A549 (cell line): Measurements from ENCODE around the gene CDK17. TPM values are rescaled to one million over a fixed set of nuclear protein-coding genes. Genes with fewer than 3 reads are reported as not detected.

ENCODE experiments used
- ATAC-seq, 2 experiments: fragments of 200-7000 bp in 1 of 2; fragments of >200 bp in 1 of 2; cut with Nextera tagmentation in 1 of 2; cut with Tn5 transposase in 1 of 2; 3 replicates each; pipeline versions ENCODE4 v1.8.0 to v1.9.1; 2018 to 2020; ENCODE audit warnings: mild to moderate bottlenecking in 1 of 2, moderate library complexity in 1 of 2
- CTCF ChIA-PET: fragments of 300-600 bp; sonication (Branson Sonifier 250); formaldehyde crosslinking; extraction: SDS; loops from one replicate; lab custom pipeline; 2021; ENCODE audit warnings: antibody characterized with exemption, inconsistent platforms; lab: Yijun Ruan, JAX
- POLR2A ChIA-PET: fragments of 350-600 bp; formaldehyde crosslinking; extraction: SDS; loops from one replicate; lab custom pipeline; 2021; ENCODE audit warnings: antibody characterized with exemption, inconsistent platforms; lab: Yijun Ruan, JAX
- DNase-seq, 2 experiments: peaks; one replicate each; pipeline versions ENCODE4 v3.0.0 to v3.0.0-alpha.2; 2011 to 2016; ENCODE audit warnings: low read depth in 1 of 2, low spot score in 1 of 2
- FAIRE-seq: peaks from 2 replicates; lab custom pipeline; 2011; peaks lifted over from hg19 to GRCh38; lab: Jason Lieb, UNC
- H3K27ac ChIP-seq, 2 experiments: fragments of >200 bp; sonication (Bioruptor Twin); formaldehyde crosslinking; 3 replicates each; pipeline ENCODE4 v1.5.1; 2016 to 2017
- H3K4me1 ChIP-seq: fragments of >200 bp; sonication (Bioruptor Twin); formaldehyde crosslinking; 3 replicates; pipeline ENCODE4 v1.6.1; 2016
- H3K4me2 ChIP-seq: fragments of >200 bp; sonication (Bioruptor Twin); formaldehyde crosslinking; 3 replicates; pipeline ENCODE4 v1.6.1; 2016
- H3K4me3 ChIP-seq: fragments of >200 bp; sonication (Bioruptor Twin); formaldehyde crosslinking; 3 replicates; pipeline ENCODE4 v1.5.1; 2016
- H3K9me3 ChIP-seq: fragments of >200 bp; sonication (Bioruptor Twin); formaldehyde crosslinking; 3 replicates; pipeline ENCODE4 v1.6.1; 2016
- ATOH8 ChIP-seq: fragments of 250-450 bp; sonication (Bioruptor Pico); IDR thresholded peaks from 2 replicates; pipeline ENCODE4 v1.5.0; 2020; ENCODE audit warnings: low read depth, mild to moderate bottlenecking, moderate library complexity
- CEBPB ChIP-seq, 2 experiments: fragments of >200 bp in 1 of 2; sonication (Bioruptor Twin) in 1 of 2; formaldehyde crosslinking in 1 of 2; IDR thresholded peaks; 2 replicates each; pipeline ENCODE4 v1.6.1; 2012 to 2016
- CHD2 ChIP-seq: fragments of 150-350 bp; IDR thresholded peaks from 2 replicates; pipeline ENCODE4 v1.6.1; 2014; ENCODE audit warnings: low read length; ENCODE audit not compliant: partially characterized antibody
- E2F6 ChIP-seq: IDR thresholded peaks from 2 replicates; pipeline ENCODE4 v1.6.1; 2012; ENCODE audit warnings: low read depth, borderline replicate concordance
- EHMT2 ChIP-seq: fragments of 200-600 bp; sonication (generic); IDR thresholded peaks from 2 replicates; pipeline ENCODE4 v1.6.1; 2016; ENCODE audit warnings: antibody characterized with exemption, low read depth, mild to moderate bottlenecking, moderate library complexity
- ESRRA ChIP-seq: fragments of 150-350 bp; IDR thresholded peaks from 2 replicates; pipeline ENCODE4 v1.6.1; 2014; ENCODE audit warnings: mild to moderate bottlenecking, low read length, borderline replicate concordance
- FOSB ChIP-seq: fragments of 250-450 bp; sonication (Bioruptor Pico); IDR thresholded peaks from 2 replicates; pipeline ENCODE4 v1.5.0; 2020; ENCODE audit warnings: mild to moderate bottlenecking, moderate library complexity
- FOSL2 ChIP-seq, 2 experiments: fragments of 450-650 bp in 1 of 2; fragments of >200 bp in 1 of 2; sonication (Bioruptor Twin) in 1 of 2; formaldehyde crosslinking; IDR thresholded peaks; 2 replicates each; pipeline versions ENCODE4 v1.5.0 to v1.6.1; 2016 to 2020; ENCODE audit warnings: mild to moderate bottlenecking in 1 of 2, moderate library complexity in 1 of 2
- HEYL ChIP-seq: fragments of 250-450 bp; sonication (Bioruptor Pico); IDR thresholded peaks from 2 replicates; pipeline ENCODE4 v1.8.0; 2021; ENCODE audit warnings: mild to moderate bottlenecking, moderate library complexity
- HOXA7 ChIP-seq: fragments of 250-450 bp; sonication (Bioruptor Pico); IDR thresholded peaks from 2 replicates; pipeline ENCODE4 v1.5.0; 2020; ENCODE audit warnings: mild to moderate bottlenecking, moderate library complexity
- HOXB5 ChIP-seq: fragments of 250-450 bp; sonication (Bioruptor Pico); IDR thresholded peaks from 2 replicates; pipeline ENCODE4 v1.5.0; 2020; ENCODE audit warnings: mild to moderate bottlenecking, moderate library complexity
- JUN ChIP-seq, 2 experiments: fragments of >200 bp; sonication (Bioruptor Twin); formaldehyde crosslinking; IDR thresholded peaks; 2 replicates in 1 of 2; 3 replicates in 1 of 2; pipeline ENCODE4 v1.6.1; 2016 to 2017
- MAFK ChIP-seq: fragments of 450-650 bp; IDR thresholded peaks from 2 replicates; pipeline ENCODE4 v1.6.1; 2014; ENCODE audit not compliant: partially characterized antibody
- MAZ ChIP-seq: fragments of 150-350 bp; IDR thresholded peaks from 2 replicates; pipeline ENCODE4 v1.6.1; 2014; ENCODE audit warnings: antibody characterized with exemption, low read depth, low read length, borderline replicate concordance
- MYC ChIP-seq: IDR thresholded peaks from 2 replicates; pipeline ENCODE4 v1.6.1; 2012; ENCODE audit warnings: mild to moderate bottlenecking, inconsistent platforms, low read length, improper control_type of control experiment, borderline replicate concordance
- NFE2L2 ChIP-seq: fragments of 150-350 bp; conservative IDR thresholded peaks from 2 replicates; pipeline ENCODE4 v1.6.1; 2014; ENCODE audit warnings: low read length
- NR3C1 ChIP-seq: fragments of >200 bp; sonication (Bioruptor Twin); formaldehyde crosslinking; IDR thresholded peaks from 3 replicates; pipeline ENCODE4 v1.6.1; 2017
- PHF8 ChIP-seq: fragments of 200-600 bp; sonication (generic); IDR thresholded peaks from 2 replicates; pipeline ENCODE4 v1.6.1; 2016; ENCODE audit warnings: low read depth, mild to moderate bottlenecking, antibody characterized with exemption, moderate library complexity, borderline replicate concordance
- POLR2AphosphoS2 ChIP-seq: conservative IDR thresholded peaks from 2 replicates; pipeline ENCODE4 v1.6.1; 2012; ENCODE audit warnings: low read length, improper control_type of control experiment, inconsistent platforms
- RNF2 ChIP-seq: fragments of 200-600 bp; sonication (generic); IDR thresholded peaks from 2 replicates; pipeline ENCODE4 v1.6.1; 2016; ENCODE audit warnings: low read depth, mild to moderate bottlenecking, antibody characterized with exemption, moderate library complexity, borderline replicate concordance
- SREBF2 ChIP-seq: fragments of 450-650 bp; IDR thresholded peaks from 2 replicates; pipeline ENCODE4 v1.6.1; 2014; ENCODE audit warnings: mild to moderate bottlenecking, moderate library complexity
- TP53 ChIP-seq: fragments of 250-450 bp; sonication (Bioruptor Pico); IDR thresholded peaks from 2 replicates; pipeline ENCODE4 v1.5.0; 2021; ENCODE audit warnings: mild to moderate bottlenecking, moderate library complexity
- ZC3H11A ChIP-seq: fragments of 450-650 bp; IDR thresholded peaks from 2 replicates; pipeline ENCODE4 v1.6.1; 2014; ENCODE audit warnings: antibody characterized with exemption, mild to moderate bottlenecking
- ZNF302 ChIP-seq: fragments of 250-450 bp; sonication (Bioruptor Pico); IDR thresholded peaks from 2 replicates; pipeline ENCODE4 v1.9.0; 2021; ENCODE audit warnings: inconsistent platforms, mild to moderate bottlenecking, moderate library complexity
- WGBS: methylation state at CpG from one replicate; pipeline ENCODE4 v1.1.6; 2017; ENCODE audit errors: missing lambda C conversion rate; 5-methylcytosine and 5-hydroxymethylcytosine counted together
- polyA plus RNA-seq, 4 experiments: library from polyadenylated mRNA; depleted of rRNA in 3 of 4; stranded (reverse); fragments of >200 nt; fragmentation: RNase III in 1 of 4; extraction: RNeasy Plus Mini Kit Qiagen cat#74134 plus additional on column Dnase treatment in 1 of 4; gene quantifications; 2 replicates in 3 of 4; 3 replicates in 1 of 4; pipeline ENCODE4 v1.2.3, GENCODE V29; 2011 to 2017
- TF ChIP-seq, protein P1 (sequence below): fragments of 450-650 bp; IDR thresholded peaks from 2 replicates; pipeline ENCODE4 v1.6.1; 2014; ENCODE audit warnings: antibody characterized with exemption
- TF ChIP-seq, protein P2 (sequence below): fragments of >200 bp; sonication (Bioruptor Twin); formaldehyde crosslinking; IDR thresholded peaks from 3 replicates; pipeline ENCODE4 v1.6.1; 2016
- TF ChIP-seq, protein P3 (sequence below): IDR thresholded peaks from 2 replicates; pipeline ENCODE4 v1.6.1; 2012
- TF ChIP-seq, protein P4 (sequence below): fragments of >200 bp; sonication (Bioruptor Twin); formaldehyde crosslinking; IDR thresholded peaks from 3 replicates; pipeline ENCODE4 v1.5.1; 2016

The CDK17 gene
- polyA plus RNA-seq, 2 of the 4 experiments (the other 2 are of a cell fraction): 11.4 to 43.5 TPM

- POLR2A ChIA-PET: no interaction called here
- TF ChIP-seq NFE2L2 (no peak), PHF8 (no peak), RNF2 (no peak), FOSB (CRISPR knock-in tag) (no peak), MAZ (no peak), FOSL2 (IDR thresholded peaks at IDR 0.05) (no peak), FOSL2 (CRISPR knock-in tag; IDR thresholded peaks at IDR 0.05) (no peak), CHD2 (no peak), TP53 (CRISPR knock-in tag) (no peak), EHMT2 (no peak), E2F6 (no peak), HEYL (CRISPR knock-in tag) (no peak), JUN (IDR thresholded peaks at IDR 0.05) (no peak), SREBF2 (no peak), HOXA7 (CRISPR knock-in tag) (no peak), POLR2AphosphoS2 (no peak), MAFK (no peak), HOXB5 (CRISPR knock-in tag) (no peak), NR3C1 (no peak)
- TF ChIP-seq, protein P1, sequence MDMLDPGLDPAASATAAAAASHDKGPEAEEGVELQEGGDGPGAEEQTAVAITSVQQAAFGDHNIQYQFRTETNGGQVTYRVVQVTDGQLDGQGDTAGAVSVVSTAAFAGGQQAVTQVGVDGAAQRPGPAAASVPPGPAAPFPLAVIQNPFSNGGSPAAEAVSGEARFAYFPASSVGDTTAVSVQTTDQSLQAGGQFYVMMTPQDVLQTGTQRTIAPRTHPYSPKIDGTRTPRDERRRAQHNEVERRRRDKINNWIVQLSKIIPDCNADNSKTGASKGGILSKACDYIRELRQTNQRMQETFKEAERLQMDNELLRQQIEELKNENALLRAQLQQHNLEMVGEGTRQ: no peak
- TF ChIP-seq, protein P2, sequence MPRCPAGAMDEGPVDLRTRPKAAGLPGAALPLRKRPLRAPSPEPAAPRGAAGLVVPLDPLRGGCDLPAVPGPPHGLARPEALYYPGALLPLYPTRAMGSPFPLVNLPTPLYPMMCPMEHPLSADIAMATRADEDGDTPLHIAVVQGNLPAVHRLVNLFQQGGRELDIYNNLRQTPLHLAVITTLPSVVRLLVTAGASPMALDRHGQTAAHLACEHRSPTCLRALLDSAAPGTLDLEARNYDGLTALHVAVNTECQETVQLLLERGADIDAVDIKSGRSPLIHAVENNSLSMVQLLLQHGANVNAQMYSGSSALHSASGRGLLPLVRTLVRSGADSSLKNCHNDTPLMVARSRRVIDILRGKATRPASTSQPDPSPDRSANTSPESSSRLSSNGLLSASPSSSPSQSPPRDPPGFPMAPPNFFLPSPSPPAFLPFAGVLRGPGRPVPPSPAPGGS: no peak
- Histone ChIP-seq H3K9me3 (no peaks in the 10 kb centered on the region), H3K4me2 (no peak overlapping the region), H3K27ac (no peak overlapping the region), H3K4me3 (no peak overlapping the region), H3K4me1 (peaks cover 5% of the 10 kb centered on the region; the same call in 1 of the 3 replicates)
- FAIRE-seq: no peak
- DNase-seq: no peak
- WGBS: 80% methylated on average over 1 of the region's 1 CpG
- ATAC-seq: no peak
- CTCF ChIA-PET: interaction anchor here (1.3 kb wide), 1 partner anchor 208 kb away, joined by 4 read pairs; no protein-coding TSS in a partner anchor
Observed at GRCh38 chr12:96308881-96309280, 91.4 kb downstream of the CDK17 start.

GRCh38 chr12:96305665-96306064, 94.6 kb downstream of the CDK17 start:
- no peak for ATAC-seq
- CTCF ChIA-PET: no interaction called here

DNA sequence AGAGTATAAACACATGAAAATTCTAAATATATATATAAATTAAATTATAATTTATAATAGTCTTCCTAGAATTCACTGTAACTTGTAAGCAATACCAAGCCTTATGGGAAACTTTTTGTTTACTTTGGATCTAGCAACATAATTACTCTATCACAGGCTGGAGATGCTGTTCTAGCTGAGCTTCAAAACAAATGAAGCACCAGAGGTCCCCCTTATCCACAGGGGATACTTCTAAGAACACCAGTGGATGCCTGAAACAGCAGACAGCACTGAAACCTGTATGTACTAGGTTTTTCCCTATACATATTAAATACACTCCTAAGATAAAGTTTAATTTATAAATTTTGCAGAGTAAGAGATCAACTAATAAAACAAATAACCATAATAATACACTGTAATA, 96.6 kb downstream of the CDK17 start:
- H3K27ac ChIP-seq: no peak overlapping the region
- TF ChIP-seq FOSB (CRISPR knock-in tag): no peak
- TF ChIP-seq MYC: no peak
- no peak for TF ChIP-seq ZNF302 (CRISPR knock-in tag)
- no peak for TF ChIP-seq NFE2L2
- no peak for TF ChIP-seq PHF8
- no peak for TF ChIP-seq HOXB5 (CRISPR knock-in tag)
- TF ChIP-seq ESRRA: no peak
- no peak for TF ChIP-seq RNF2
- TF ChIP-seq, protein P3, sequence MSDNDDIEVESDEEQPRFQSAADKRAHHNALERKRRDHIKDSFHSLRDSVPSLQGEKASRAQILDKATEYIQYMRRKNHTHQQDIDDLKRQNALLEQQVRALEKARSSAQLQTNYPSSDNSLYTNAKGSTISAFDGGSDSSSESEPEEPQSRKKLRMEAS: no peak
- no peak for TF ChIP-seq ATOH8
- no peak for TF ChIP-seq ZC3H11A
- no peak for TF ChIP-seq CEBPB (IDR thresholded peaks at IDR 0.05)
- TF ChIP-seq, protein P4, sequence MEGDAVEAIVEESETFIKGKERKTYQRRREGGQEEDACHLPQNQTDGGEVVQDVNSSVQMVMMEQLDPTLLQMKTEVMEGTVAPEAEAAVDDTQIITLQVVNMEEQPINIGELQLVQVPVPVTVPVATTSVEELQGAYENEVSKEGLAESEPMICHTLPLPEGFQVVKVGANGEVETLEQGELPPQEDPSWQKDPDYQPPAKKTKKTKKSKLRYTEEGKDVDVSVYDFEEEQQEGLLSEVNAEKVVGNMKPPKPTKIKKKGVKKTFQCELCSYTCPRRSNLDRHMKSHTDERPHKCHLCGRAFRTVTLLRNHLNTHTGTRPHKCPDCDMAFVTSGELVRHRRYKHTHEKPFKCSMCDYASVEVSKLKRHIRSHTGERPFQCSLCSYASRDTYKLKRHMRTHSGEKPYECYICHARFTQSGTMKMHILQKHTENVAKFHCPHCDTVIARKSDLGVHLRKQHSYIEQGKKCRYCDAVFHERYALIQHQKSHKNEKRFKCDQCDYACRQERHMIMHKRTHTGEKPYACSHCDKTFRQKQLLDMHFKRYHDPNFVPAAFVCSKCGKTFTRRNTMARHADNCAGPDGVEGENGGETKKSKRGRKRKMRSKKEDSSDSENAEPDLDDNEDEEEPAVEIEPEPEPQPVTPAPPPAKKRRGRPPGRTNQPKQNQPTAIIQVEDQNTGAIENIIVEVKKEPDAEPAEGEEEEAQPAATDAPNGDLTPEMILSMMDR: no peak
- FAIRE-seq (no peak), DNase-seq (no peak), ATAC-seq (no peak)
- H3K4me3 ChIP-seq: no peak overlapping the region
- H3K4me2 ChIP-seq: no peak overlapping the region
- ChIA-PET CTCF (interaction anchor here (1.0 kb wide), 1 partner anchor 97 kb away, joined by 3 read pairs; the partner anchor contains the start of gene CDK17), POLR2A (no interaction called here)
- H3K4me1 ChIP-seq: peaks cover 25% of the 10 kb centered on the region; the same call in 2 of the 3 replicates
- H3K9me3 ChIP-seq: no peaks in the 10 kb centered on the region

More at GRCh38 chr12:96305665-96306064, 94.6 kb downstream of the CDK17 start:
- POLR2A ChIA-PET: no interaction called here
- TF ChIP-seq MAZ (no peak), HEYL (CRISPR knock-in tag) (no peak)
- no peak overlapping the region for H3K4me3 ChIP-seq
- WGBS: 97% methylated on average over 3 of the region's 3 CpGs
- no peak overlapping the region for H3K27ac ChIP-seq
- no peak for DNase-seq
- FAIRE-seq: no peak
- H3K9me3 ChIP-seq: no peaks in the 10 kb centered on the region
- no peak overlapping the region for H3K4me2 ChIP-seq
- H3K4me1 ChIP-seq: peaks cover 19% of the 10 kb centered on the region; the same call in 2 of the 3 replicates
